HG03571 (cell line): ENCODE results near the gene EMILIN1.

Experiments used
- ATAC-seq: cut with Tn5 transposase; IDR thresholded peaks from one replicate; pipeline ENCODE4 v1.9.1; 2021; ENCODE audit not compliant: unreplicated experiment

EMILIN1 gene

DNA sequence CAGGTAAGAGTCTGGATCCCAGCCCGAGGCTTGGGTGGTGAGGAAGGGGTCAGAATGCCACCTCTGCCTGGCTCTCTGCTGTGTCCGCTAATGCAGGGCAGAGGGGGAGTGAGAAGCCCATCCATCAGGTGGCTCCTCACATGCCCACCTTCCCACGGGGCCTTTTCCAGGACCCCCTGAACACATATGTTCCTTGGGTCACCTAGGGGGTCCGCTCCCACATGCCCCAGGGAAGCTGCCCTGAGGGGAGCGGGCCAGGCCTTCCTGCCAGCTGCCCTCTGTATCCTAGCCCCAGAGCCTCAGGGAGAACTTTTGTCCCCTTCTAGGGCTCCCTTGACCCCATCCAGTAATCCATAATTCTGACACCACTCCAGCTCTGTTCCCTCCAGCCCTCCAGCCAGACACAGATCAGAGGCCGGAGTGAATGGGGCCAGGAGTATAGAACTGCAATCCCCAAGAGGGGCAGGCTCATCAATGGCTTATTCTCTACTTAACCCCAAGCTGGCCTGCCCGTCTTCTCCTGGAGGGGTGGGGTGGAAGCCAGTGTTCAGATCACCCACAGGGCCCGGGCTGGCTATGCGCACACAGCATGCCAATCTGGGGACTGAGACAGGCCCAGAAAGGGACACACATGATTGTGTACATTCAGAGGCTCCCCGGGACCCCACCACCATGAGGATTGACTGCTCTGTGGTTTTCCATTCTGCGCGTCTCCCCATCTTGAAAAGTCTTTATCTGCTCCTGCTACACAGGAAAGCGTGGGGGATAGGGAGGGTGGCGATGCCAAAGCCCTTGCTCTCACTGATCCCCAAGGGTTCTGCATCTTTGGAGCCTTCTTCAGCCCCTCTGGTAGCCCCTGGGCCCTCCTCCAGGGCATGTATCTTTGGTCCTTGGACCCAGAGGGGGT is 1.1 kb downstream of the EMILIN1 start:
- no peak for ATAC-seq

GRCh38 chr2:27080140-27080469 is 1.7 kb downstream of the EMILIN1 start:
- ATAC-seq = no peak

GRCh38 chr2:27080603-27080936 is 2.2 kb downstream of the EMILIN1 start:
- ATAC-seq = no peak

DNA sequence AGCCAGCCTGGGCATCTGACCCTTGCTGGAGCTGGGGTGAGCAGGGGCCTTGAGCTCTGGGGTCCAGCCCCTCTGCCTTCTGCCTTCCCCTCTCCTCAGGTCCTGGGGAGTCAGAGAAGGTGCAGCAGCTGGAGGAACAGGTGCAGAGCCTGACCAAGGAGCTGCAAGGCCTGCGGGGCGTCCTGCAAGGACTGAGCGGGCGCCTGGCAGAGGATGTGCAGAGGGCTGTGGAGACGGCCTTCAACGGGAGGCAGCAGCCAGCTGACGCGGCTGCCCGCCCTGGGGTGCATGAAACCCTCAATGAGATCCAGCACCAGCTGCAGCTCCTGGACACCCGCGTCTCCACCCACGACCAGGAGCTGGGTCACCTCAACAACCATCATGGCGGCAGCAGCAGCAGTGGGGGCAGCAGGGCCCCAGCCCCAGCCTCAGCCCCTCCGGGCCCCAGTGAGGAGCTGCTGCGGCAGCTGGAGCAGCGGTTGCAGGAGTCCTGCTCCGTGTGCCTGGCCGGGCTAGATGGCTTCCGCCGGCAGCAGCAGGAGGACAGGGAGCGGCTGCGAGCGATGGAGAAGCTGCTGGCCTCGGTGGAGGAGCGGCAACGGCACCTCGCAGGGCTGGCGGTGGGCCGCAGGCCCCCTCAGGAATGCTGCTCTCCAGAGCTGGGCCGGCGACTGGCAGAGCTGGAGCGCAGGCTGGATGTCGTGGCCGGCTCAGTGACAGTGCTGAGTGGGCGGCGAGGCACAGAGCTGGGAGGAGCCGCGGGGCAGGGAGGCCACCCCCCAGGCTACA is 3.8 kb downstream of the EMILIN1 start:
- no peak for ATAC-seq

- ATAC-seq = no peak
These were observed 4.5 kb downstream of the EMILIN1 start for GRCh38 chr2:27082773-27083409.

- ATAC-seq = no peak
These were observed 5.2 kb downstream of the EMILIN1 start for GRCh38 chr2:27083410-27084296.

GRCh38 chr2:27084297-27085061 is 6.1 kb downstream of the EMILIN1 start:
- no peak for ATAC-seq

- no peak for ATAC-seq
These were observed 6.8 kb downstream of the EMILIN1 start for GRCh38 chr2:27085062-27085672.

DNA sequence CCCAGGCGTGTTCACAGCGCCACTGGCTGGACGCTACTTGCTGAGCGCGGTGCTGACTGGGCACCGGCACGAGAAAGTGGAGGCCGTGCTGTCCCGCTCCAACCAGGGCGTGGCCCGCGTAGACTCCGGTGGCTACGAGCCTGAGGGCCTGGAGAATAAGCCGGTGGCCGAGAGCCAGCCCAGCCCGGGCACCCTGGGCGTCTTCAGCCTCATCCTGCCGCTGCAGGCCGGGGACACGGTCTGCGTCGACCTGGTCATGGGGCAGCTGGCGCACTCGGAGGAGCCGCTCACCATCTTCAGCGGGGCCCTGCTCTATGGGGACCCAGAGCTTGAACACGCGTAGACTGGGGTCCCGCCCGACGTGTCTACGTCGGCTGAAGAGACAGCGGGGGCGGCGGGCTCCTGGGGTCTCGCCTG is 7.3 kb downstream of the EMILIN1 start:
- ATAC-seq = peak; percentile 9

GRCh38 chr2:27086090-27086723 is 7.8 kb downstream of the EMILIN1 start:
- ATAC-seq = peak; percentile 65

- no peak for ATAC-seq
These were observed 8.5 kb downstream of the EMILIN1 start, which contains the start of gene KHK for GRCh38 chr2:27086724-27087593. Gene KHK (plus strand): TSS chr2:27086772. CDS start chr2:27087260, 488 bp downstream.

- no peak for ATAC-seq
These were observed 9.5 kb downstream of the EMILIN1 start for GRCh38 chr2:27087823-27088410.

- no peak for ATAC-seq
These were observed 10.2 kb downstream of the EMILIN1 start for GRCh38 chr2:27088634-27089033.

DNA sequence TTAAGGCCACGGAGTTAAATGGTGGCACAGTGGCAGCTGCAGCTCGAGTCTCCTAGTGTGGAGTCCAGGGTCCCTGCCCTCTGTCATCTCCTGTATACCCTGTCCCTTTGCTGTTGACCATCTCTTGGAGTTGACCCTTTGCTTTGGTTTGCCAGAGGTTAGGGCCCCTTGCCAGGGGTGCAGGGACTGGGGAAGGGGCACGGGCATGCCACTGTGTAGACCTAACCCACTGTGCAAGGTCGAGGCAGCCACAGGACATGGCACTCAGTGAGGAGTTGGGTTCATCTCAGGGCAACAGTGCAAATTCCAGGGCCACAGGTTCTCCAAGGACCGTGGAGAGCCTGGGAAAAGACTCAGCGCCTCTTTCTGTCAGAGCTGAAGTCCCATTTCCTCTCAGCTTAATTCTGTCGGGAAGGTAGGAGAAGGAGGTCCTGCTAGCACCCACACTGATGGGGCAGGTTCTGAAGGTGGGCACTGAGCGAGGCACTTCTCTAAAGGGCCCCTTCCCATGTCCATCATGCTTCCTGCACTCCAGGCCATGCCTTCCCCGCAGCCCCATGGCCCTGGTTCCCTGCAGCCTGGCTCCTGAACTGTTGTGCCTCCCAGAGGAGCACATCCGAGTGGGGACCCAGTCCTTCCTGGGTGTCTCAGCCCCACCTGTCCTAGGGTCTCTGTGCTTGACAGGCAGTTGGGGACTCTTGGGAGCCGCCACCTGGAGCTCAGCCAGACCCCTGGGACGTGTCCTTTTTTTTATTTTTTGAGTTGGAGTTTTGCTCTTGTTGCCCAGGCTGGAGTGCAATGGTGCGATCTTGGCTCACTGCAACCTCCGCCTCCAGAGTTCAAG is 10.9 kb downstream of the EMILIN1 start:
- ATAC-seq = no peak

DNA sequence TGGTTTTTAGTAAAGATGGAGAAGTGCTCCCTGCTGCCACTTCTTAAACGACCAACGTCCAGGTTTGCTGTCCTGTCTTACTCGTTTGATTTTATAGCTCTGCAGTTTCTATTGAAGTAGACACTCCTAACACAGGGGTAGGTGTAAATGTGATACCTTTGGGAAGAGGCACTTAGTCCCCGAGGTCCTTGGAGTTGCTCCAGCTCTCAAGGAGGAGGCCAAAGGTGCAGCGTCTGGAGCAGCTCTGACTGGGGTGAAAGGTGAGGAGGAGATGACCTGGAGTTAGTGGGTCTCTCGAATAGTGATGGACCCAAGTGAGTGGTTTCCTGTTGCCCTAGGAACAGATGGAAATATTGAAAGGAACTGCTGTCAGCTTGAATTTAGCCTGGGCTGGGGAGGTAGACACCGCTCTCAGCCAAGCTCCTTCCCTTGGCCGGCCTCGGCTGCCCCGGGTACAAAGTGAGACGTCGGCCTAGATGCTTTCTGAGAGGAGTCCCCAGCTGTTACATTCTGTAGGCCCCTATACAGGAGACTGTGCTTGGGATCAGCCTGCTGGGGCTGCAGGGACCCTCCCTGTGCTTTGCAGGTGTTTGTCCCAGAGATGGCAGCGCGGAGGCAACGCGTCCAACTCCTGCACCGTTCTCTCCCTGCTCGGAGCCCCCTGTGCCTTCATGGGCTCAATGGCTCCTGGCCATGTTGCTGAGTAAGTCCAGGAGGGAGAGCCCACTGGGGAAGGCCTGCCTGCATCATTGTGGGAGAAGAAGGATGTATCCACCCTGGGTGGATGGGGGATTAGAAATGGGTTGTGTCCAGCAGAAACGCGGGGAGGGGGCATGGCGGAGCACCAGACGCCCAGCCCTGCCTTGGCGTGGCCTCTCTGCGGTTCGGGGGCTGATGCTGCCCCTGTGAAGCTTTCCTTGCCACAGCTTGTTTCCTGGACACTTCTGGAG is 13.6 kb downstream of the EMILIN1 start:
- ATAC-seq = no peak
